ENCODE data around the gene MADD.
"Not testable (repeated sequence)": the region's sequence is repeated elsewhere in the genome, so short reads cannot be mapped to it uniquely, and the experiment has no call there.

Gene MADD

GRCh38 chr11:47317064-47317828, 47.3 kb downstream of the MADD start:
- DNase-seq = no peak

- no peak for DNase-seq
Measured at GRCh38 chr11:47318166-47318565, 48.2 kb downstream of the MADD start.

- no peak for DNase-seq
Measured at GRCh38 chr11:47324520-47324919, 54.6 kb downstream of the MADD start.

GRCh38 chr11:47325271-47326041, 55.5 kb downstream of the MADD start:
- no peak for DNase-seq

- no peak for DNase-seq
Measured at GRCh38 chr11:47326198-47326597, 56.3 kb downstream of the MADD start.

GRCh38 chr11:47327025-47327424, 57.1 kb downstream of the MADD start:
- no peak for DNase-seq

- no peak for DNase-seq
Measured at GRCh38 chr11:47327949-47328348, 58.0 kb downstream of the MADD start.

- peak in 6 of 56 donors; percentile 7 to 41 (median 21) for DNase-seq
Measured at GRCh38 chr11:47328449-47329390, 58.8 kb downstream of the MADD start.

GRCh38 chr11:47329431-47329986, 59.6 kb downstream of the MADD start:
- DNase-seq = no peak

- DNase-seq = no peak
Measured at GRCh38 chr11:47329987-47330931, 60.3 kb downstream of the MADD start.

GRCh38 chr11:47331454-47332302, 61.7 kb downstream of the MADD start:
- no peak for DNase-seq

GRCh38 chr11:47332303-47332711, 62.4 kb downstream of the MADD start:
- no peak for DNase-seq

GRCh38 chr11:47332791-47333525, 63.0 kb downstream of the MADD start:
- no peak for DNase-seq

- DNase-seq = no peak
Measured at GRCh38 chr11:47333526-47333845, 63.6 kb downstream of the MADD start.

GRCh38 chr11:47333886-47334443, 64.0 kb downstream of the MADD start:
- DNase-seq = no peak

GRCh38 chr11:47334699-47335411, 64.9 kb downstream of the MADD start:
- DNase-seq = not testable (repeated sequence)

GRCh38 chr11:47335733-47336132, 65.8 kb downstream of the MADD start:
- no peak for DNase-seq

GRCh38 chr11:47336595-47336994, 66.7 kb downstream of the MADD start:
- no peak for DNase-seq
